GM19455 (cell line): Measurements from ENCODE around the gene SHROOM3.

ENCODE experiments used
- ATAC-seq: cut with Tn5 transposase; IDR thresholded peaks from one replicate; pipeline ENCODE4 v1.9.1; 2021; ENCODE audit not compliant: unreplicated experiment

The SHROOM3 gene

DNA sequence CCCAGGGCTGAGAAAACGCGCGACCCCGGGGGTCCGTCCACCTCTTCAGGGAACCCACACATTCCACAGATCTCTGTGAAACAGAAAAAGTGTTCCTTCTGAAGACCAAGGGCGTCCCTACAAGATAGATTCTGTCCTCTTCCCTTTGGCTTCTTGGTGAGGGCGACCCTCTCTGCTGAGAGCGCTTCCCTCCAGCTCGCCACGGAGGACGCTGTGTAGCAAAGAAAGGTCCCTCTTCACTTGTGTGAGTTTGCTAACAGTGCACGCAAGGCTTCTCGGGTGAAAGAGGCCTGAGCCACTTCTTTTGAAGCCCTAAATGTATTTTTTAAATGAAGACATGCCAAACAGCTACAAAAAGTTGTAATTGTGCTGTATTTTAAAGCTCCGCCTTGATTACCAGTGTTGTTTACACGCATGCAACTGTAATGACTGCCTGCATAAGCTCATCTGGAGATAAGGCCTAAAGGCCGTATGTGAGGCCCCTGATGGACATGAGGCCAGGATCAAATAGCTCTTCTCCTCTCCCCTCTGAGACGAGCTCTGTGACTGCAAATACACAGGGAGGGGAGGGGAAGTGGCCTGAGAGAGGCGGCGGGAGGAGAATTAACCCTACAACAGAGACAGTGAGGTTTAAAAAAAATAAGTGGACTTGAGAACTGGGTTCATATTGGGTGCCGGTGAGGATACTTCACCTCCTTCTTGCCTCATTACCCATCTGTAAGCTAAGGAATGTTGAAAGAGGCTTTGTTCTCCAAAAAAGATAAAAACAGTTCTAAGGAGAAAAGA is 367.4 kb downstream of the SHROOM3 start:
- ATAC-seq: no peak

DNA sequence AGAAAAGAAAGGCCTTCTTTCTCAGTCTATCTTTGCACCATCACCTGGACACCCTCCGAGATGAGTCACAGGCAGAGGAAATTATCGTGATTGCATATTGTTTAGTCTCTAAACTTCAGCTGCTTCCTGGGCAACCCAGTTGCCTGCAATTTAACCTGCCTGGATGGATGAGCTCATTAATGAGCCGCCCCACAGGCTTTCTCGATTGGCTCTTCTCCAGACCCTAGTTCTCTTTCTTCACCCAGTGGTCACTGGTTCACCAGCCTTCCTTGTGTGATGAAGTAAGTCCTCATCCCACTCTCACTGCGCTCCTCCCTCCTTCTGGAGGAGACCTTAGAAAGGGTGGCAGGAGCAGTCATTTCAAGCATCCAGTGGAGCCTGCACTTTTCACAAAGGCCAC is 368.5 kb downstream of the SHROOM3 start:
- ATAC-seq: no peak

DNA sequence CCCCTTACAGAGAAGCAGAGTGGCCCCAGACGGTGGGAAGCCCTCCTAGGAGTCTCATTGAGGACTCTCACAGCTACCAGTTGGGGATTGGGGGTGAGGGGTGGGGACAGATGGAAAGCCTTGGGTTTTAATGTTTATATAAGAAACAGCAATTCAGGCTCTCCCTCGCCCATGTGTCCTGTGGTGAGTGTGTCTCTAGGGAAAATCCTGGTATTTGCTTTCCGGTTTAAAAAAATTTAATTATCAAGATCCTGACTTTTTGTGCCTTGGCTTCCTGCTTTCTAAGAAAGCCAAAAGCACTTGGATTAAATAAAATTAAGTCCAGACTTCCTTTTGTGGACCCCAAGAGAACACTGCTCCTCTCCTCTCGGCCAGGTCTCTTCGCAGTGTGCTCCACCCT is 369.1 kb downstream of the SHROOM3 start:
- no peak for ATAC-seq

DNA sequence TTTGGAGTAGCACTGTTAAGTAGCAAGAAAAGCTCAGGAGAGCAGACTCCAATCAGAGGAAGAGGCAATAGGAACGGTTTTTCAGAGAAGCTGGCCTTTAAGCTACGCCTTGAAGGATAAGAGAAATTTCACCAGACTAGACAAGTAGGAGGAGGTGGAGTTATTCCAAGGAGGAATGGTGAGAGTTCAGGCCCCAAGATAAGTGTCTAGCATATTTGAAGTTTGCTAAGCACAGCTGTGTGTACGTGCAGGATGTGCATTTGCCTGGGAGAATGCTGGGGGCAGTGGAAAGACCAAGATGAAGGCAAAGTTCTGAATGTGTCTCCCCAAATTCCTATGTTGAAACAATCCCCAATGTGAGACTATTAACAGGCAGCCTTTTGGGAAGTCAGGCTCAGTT is 371.3 kb downstream of the SHROOM3 start:
- ATAC-seq: no peak

DNA sequence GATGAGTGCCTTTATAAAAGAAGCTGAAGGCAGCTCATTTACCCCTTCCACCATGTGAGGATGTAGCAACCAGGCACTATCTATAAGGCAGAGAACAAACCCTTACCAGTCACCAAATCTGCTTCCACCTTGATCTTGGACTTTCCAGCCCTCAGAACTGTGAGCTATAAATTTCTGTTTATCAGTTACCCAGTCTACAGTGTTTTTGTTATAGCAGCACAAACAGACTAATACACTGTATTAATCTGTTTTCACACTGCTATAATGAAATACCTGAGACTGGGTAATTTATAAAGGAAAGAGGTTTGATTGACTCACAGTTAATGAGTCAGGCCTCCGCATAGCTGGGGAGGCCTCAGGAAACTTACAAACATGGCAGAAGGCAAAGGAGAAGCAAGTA is 371.7 kb downstream of the SHROOM3 start:
- ATAC-seq: no peak

DNA sequence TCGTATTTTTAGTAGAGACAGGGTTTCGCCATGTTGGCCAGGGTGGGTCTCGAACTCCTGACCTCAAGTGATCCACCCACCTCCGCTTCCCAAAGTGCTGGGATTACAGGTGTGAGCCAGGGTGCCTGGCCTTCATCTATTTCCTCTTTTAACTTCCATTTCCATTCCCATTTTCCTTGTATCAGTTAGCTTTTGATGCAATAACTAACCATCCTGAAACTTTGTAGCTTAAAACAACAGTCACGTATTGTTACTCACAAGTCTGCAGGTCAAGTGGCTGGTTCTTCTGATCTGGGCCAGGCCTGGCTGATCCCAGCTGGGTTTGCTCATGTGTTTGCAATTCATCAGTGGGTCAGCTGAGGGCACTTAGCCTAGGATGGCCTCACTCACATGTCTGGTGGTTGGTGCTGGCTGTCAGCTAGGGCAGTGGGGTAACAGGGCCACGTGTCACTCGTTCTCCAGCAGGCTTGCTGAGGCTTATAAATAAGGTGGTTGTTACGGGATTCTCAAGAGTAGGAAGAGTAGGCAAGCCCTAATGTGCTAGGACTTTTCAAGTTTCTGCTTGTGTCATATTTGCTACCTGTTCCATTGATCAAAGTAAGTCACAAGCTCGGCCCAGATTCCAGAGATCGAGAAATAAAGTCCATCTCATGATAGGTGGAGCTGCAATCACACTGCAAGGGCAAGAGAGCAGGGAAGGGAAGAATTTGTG is 374.7 kb downstream of the SHROOM3 start:
- no peak for ATAC-seq

DNA sequence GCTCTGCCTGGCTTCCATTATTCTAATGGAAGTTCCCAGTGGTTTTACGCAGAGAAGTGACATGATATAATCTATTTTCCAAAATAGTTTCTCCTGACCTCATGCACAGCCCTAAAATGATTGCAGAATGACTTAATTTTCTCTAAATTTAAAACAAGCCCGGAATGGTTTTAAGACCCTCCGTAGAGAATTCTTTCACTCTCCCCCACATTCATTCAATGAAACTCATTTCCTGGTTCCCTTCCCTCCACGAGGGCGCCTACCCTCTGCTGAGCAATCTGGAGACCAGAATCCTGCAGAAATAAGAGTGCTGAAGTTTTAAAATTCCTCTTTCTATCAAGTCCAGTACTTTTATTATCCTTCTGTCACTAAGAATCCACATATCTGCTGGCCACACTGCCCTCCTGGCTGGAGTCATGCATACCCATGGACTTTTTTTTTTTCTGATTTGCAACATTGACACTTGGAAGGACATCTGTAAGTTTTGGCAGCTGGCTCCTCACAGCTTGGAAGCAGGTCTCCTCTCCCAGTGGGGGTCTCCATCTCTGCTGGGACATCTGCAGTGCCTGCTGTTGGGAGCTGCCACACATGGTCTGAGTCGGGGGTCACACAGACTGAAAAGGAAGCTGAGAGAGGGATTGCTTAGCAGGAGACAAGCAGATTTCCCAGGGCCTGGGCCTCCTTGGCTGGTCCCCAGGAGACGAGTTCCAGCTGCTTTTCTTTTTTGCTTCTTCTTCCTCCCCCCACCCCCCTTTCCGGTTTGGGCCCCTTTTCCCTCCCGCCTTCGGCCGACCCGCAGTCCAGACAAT is 376.8 kb downstream of the SHROOM3 start:
- no peak for ATAC-seq

DNA sequence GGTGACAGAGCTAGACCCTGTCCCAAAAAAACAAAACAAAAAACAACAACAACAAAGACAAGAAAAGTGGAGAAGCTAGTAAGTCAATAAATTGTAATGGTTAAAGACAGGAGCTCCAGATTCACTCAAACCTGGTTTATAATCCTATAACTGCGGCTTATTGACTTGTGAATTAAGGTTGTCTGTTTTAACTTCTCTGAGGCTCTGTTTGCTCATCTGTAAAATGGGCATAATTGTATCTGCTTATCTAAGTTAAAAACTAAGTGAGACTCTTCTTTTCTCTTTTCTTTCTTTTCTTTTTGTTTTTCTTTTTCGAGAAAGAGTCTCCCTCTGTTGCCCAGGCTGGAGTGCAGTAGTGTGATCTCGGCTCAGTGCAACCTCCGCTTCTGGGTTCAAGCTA is 378.0 kb downstream of the SHROOM3 start:
- ATAC-seq: no peak

DNA sequence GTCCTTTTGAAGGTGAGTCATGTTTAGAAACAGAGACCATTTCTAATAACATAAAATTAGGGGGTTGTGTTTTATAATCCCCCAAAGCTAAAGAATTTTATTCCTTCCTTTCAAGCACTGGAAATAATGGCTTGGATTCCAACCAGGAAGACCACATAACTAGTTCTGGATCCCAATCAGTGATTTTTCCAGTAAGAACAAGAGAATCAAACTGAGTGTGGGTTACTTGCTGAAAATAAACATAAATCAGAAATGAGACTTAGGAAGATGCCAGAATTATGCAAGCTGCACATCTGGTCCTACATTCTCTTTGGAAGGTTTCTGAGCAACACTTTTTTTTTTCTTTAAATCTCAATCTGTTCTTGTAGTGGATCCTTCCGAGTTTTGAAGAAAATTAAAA is 386.6 kb downstream of the SHROOM3 start:
- no peak for ATAC-seq

DNA sequence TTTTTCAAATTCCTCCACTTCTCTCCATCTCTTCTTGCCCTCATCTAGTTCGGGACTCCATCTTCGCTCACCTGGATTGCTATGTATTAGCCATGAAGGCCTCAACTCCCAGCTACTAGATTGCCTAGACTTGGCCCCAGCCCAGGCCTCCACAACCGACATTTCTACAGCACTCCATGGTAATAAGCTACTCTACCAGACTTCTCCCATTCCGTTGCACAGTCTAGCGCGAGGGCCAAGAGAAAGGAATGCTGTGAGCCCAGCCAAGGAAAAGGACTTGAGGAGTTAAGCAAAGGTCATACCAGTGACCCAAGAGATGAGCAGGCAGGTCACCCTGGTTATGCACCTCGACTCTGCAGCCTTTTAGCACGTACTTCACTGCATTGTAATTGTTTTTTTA is 387.3 kb downstream of the SHROOM3 start:
- ATAC-seq: no peak

DNA sequence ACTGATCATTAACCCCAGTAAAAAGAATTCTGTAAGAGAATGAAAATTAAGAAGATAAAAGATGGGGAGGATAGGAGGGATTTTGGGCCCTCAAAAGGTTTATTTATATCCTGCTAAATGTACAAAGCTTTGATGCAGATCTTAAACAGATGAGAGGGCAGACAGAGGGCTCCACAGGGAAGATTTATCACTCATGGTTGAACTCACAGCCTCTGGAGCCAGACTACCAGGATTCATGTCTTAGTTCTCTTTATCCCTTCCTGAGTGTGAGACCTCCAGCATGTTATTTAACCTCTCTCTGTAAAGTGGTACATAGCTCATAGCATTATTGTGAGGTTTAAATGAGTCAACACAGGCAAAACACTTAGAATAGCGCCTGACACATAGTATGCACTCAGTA is 388.5 kb downstream of the SHROOM3 start:
- no peak for ATAC-seq

DNA sequence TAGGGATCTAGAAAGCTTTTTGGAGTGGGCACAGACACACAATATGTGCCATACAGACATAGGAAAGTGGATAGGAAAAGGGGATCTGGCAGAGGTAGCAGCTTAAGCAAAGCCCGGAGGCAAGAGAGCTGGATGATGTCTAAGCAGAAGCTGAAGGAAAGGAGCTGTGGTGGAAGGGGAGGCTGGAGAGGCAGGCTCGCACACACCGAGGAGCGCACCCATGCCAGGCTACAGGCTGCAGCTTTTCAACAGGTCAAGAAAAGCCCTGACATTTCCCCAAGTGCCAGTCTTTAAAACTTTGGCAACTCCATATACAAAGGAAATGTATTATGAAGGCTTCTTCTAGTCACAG is 395.6 kb downstream of the SHROOM3 start:
- ATAC-seq: no peak

DNA sequence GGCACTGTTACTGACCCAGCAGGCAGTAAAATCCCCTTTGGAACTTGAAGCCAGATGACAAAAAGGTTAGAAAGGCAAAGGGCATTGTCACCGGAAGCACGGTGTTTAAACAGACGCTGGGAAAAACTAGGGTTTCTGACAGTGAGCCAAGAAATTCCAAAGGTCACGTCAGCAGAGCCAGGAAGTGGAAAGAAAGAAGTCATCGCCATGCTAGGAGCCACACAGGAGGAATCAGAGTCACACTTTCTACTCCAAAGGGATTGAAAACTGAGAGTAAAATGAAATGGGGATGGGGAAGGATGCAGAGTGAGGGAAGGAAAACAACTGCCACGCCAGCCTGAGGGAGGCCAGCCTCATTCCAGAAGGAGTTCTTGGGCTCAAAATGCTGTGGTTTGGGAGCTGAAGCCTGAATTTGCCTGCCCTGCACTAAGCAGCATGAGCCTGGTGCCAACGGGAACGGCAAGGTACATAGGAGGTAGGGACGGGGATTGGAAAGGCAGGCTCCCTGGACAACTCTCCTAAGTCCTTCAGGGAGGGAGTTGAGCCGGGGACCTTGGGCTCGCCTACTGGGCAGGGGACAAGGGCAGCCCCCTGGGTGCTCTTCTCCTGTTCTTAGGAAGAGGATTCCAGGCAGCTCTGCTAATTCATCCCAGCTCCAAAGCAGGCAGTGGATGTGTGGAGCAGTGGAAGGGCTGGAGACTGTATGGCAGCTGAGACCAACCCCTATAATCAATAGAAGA is 396.1 kb downstream of the SHROOM3 start:
- ATAC-seq: no peak

DNA sequence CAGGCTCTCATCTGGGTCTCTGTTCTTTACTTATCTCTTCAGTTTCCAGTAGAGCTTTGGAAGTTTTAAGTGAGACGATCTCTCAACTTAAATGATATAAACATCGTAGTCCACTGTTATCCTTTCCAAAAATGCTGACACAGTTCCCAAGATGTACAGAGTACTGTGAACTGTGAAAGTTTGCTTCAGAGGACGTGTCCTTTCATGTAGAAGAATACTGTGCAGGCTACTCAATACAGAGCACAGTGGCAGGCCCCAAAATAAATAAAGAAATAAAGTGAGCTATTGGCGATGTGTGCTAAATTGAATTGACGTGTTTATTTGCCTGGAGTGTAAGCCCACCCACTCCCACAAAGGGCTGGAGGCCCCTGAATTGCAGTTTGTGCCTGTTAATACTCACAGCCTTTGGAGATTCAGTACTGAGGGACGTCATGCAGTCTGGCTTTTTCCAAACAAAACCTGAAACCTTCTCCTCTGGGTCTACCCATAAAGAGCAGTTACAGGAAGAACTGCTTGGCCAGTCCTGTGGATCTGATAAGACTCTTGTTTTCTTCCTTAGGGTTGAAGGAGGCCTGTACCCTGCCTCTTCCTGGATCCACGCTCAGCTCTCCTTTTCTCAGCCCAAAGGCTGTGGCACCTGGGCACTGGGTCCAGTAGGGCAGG is 396.8 kb downstream of the SHROOM3 start:
- no peak for ATAC-seq
